K562 (cell line): ENCODE data around the gene ERCC3. TPM values are rescaled to one million over a fixed set of nuclear protein-coding genes. Genes with fewer than 3 reads are reported as not detected.

Experiments used
- ARID2 ChIP-seq: fragments of 450-650 bp; IDR thresholded peaks from 2 replicates; pipeline ENCODE4 v1.6.1; 2017; ENCODE audit warnings: antibody characterized with exemption, mild to moderate bottlenecking
- BRD9 ChIP-seq: fragments of 450-650 bp; IDR thresholded peaks from 2 replicates; pipeline ENCODE4 v1.6.1; 2018; ENCODE audit warnings: low read depth; ENCODE audit not compliant: partially characterized antibody
- DIDO1 ChIP-seq: fragments of 450-650 bp; IDR thresholded peaks from 2 replicates; pipeline ENCODE4 v1.6.1; 2016; ENCODE audit warnings: low read depth, missing biosample characterization, missing genetic modification characterization
- FOXA1 ChIP-seq: fragments of 450-650 bp; IDR thresholded peaks from 2 replicates; pipeline ENCODE4 v1.6.1; 2016; ENCODE audit warnings: mild to moderate bottlenecking, borderline replicate concordance
- FUS ChIP-seq: fragments of 200-400 bp; formaldehyde crosslinking; optimal IDR thresholded peaks from 2 replicates; pipeline ENCODE3; 2017; ENCODE audit warnings: low read depth, low read length
- GATAD2A ChIP-seq: fragments of 450-650 bp; IDR thresholded peaks from 2 replicates; pipeline ENCODE4 v1.6.1; 2017
- HDAC1 ChIP-seq, 2 experiments: fragments of 450-650 bp; IDR thresholded peaks; 2 replicates each; pipeline ENCODE4 v1.6.1; 2016 to 2017; ENCODE audit warnings: inconsistent platforms in 1 of 2, mild to moderate bottlenecking in 1 of 2, moderate library complexity in 1 of 2
- LCOR ChIP-seq: sonication (generic); formaldehyde crosslinking; IDR thresholded peaks from 2 replicates; pipeline ENCODE4 v1.8.0; 2022; ENCODE audit warnings: mild to moderate bottlenecking, missing genetic modification reagents
- MED1 ChIP-seq: sonication (generic); formaldehyde crosslinking; IDR thresholded peaks from 2 replicates; pipeline ENCODE4 v1.8.1; 2023; ENCODE audit warnings: missing genetic modification reagents, borderline replicate concordance
- TEAD2 ChIP-seq: fragments of 450-650 bp; IDR thresholded peaks from 2 replicates; pipeline ENCODE4 v1.6.1; 2016; ENCODE audit warnings: missing genetic modification characterization, control low read depth, missing compliant biosample characterization
- TSC22D4 ChIP-seq: fragments of 450-650 bp; IDR thresholded peaks from 2 replicates; pipeline ENCODE4 v1.6.1; 2016; ENCODE audit warnings: missing genetic modification characterization, missing biosample characterization, control low read depth
- ZKSCAN8 ChIP-seq: fragments of 200-800 bp; sonication (Bioruptor generic); IDR thresholded peaks from 2 replicates; pipeline ENCODE4 v1.6.1; 2016; ENCODE audit warnings: missing genetic modification characterization, missing compliant biosample characterization
- ZNF668 ChIP-seq: fragments of 250-450 bp; sonication (Bioruptor Pico); IDR thresholded peaks from 2 replicates; pipeline ENCODE4 v1.8.0; 2022; ENCODE audit warnings: mild to moderate bottlenecking, inconsistent platforms
- polyA plus RNA-seq, 8 experiments: library from polyadenylated mRNA; depleted of rRNA in 4 of 8; stranded (reverse) in 5 of 8; unstranded in 3 of 8; fragments of >200 nt; fragmentation: Nextera tagmentation in 2 of 8; fragmentation: Illumina TruSeq in 1 of 8; extraction: Ambion mirVana in 2 of 8; extraction: Trizol in 1 of 8; gene quantifications; 2 replicates each; pipeline versions ENCODE4 v1.2.1 to v1.2.3, GENCODE V29; 2011 to 2014; ENCODE audit warnings: inconsistent platforms in 1 of 8, missing spikeins in 1 of 8
- total RNA-seq, 7 experiments: library from RNA; depleted of rRNA in 6 of 7; stranded (reverse); fragments of >200 nt in 6 of 7; fragmentation: Illumina TruSeq in 2 of 7; extraction: Trizol in 2 of 7; gene quantifications; 2 replicates each; pipeline versions ENCODE4 v1.2.1 to v1.2.3, GENCODE V29; 2011 to 2021; ENCODE audit warnings: low replicate concordance in 1 of 7
- TF ChIP-seq, protein P1 (sequence below): fragments of 250-450 bp; sonication (Bioruptor Pico); IDR thresholded peaks from 2 replicates; pipeline ENCODE4 v1.4.0; 2020; ENCODE audit warnings: mild to moderate bottlenecking, moderate library complexity
- TF ChIP-seq, protein P2 (sequence below): fragments of 450-650 bp; IDR thresholded peaks from 2 replicates; pipeline ENCODE4 v1.6.1; 2017; ENCODE audit warnings: mild to moderate bottlenecking, moderate library complexity
- TF ChIP-seq, protein P3 (sequence below): fragments of 450-650 bp; IDR thresholded peaks from 2 replicates; pipeline ENCODE4 v1.6.1; 2016; ENCODE audit warnings: missing biosample characterization, missing genetic modification characterization
- TF ChIP-seq, protein P4 (sequence below): sonication (generic); formaldehyde crosslinking; IDR thresholded peaks from 2 replicates; pipeline ENCODE4 v1.8.0; 2022; ENCODE audit warnings: missing genetic modification reagents, mild to moderate bottlenecking, borderline replicate concordance
- TF ChIP-seq, protein P5 (sequence below): sonication (generic); formaldehyde crosslinking; IDR thresholded peaks from 2 replicates; pipeline ENCODE4 v1.8.0; 2022; ENCODE audit warnings: mild to moderate bottlenecking, missing genetic modification reagents

ERCC3 gene
- total and polyA plus RNA-seq, 9 of the 15 experiments (the other 6 are each of a cell fraction or from before 2014, with no cell fraction given) = 17.9 to 61.5 (median 43.1) TPM

- TF ChIP-seq, protein P1, sequence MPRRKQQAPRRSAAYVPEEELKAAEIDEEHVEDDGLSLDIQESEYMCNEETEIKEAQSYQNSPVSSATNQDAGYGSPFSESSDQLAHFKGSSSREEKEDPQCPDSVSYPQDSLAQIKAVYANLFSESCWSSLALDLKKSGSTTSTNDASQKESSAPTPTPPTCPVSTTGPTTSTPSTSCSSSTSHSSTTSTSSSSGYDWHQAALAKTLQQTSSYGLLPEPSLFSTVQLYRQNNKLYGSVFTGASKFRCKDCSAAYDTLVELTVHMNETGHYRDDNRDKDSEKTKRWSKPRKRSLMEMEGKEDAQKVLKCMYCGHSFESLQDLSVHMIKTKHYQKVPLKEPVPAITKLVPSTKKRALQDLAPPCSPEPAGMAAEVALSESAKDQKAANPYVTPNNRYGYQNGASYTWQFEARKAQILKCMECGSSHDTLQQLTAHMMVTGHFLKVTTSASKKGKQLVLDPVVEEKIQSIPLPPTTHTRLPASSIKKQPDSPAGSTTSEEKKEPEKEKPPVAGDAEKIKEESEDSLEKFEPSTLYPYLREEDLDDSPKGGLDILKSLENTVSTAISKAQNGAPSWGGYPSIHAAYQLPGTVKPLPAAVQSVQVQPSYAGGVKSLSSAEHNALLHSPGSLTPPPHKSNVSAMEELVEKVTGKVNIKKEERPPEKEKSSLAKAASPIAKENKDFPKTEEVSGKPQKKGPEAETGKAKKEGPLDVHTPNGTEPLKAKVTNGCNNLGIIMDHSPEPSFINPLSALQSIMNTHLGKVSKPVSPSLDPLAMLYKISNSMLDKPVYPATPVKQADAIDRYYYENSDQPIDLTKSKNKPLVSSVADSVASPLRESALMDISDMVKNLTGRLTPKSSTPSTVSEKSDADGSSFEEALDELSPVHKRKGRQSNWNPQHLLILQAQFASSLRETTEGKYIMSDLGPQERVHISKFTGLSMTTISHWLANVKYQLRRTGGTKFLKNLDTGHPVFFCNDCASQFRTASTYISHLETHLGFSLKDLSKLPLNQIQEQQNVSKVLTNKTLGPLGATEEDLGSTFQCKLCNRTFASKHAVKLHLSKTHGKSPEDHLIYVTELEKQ (CRISPR knock-in tag) = no peak
- TF ChIP-seq TEAD2 (tag) (no peak), FUS (no peak), FOXA1 (no peak), ARID2 (no peak), MED1 (CRISPR knock-in tag) (no peak), ZKSCAN8 (CRISPR knock-in tag) (no peak), LCOR (CRISPR knock-in tag) (no peak), DIDO1 (tag) (peak; percentile 66; the same call in 1 of the 2 replicates), BRD9 (no peak), TSC22D4 (tag) (no peak), ZNF668 (CRISPR knock-in tag) (no peak), GATAD2A (no peak), HDAC1 (IDR thresholded peaks at IDR 0.05) (peak in 1 of 2 experiments; percentile 77; a peak in 1 of 4 replicates)
- TF ChIP-seq, protein P2, sequence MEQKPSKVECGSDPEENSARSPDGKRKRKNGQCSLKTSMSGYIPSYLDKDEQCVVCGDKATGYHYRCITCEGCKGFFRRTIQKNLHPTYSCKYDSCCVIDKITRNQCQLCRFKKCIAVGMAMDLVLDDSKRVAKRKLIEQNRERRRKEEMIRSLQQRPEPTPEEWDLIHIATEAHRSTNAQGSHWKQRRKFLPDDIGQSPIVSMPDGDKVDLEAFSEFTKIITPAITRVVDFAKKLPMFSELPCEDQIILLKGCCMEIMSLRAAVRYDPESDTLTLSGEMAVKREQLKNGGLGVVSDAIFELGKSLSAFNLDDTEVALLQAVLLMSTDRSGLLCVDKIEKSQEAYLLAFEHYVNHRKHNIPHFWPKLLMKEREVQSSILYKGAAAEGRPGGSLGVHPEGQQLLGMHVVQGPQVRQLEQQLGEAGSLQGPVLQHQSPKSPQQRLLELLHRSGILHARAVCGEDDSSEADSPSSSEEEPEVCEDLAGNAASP = no peak
- TF ChIP-seq, protein P3, sequence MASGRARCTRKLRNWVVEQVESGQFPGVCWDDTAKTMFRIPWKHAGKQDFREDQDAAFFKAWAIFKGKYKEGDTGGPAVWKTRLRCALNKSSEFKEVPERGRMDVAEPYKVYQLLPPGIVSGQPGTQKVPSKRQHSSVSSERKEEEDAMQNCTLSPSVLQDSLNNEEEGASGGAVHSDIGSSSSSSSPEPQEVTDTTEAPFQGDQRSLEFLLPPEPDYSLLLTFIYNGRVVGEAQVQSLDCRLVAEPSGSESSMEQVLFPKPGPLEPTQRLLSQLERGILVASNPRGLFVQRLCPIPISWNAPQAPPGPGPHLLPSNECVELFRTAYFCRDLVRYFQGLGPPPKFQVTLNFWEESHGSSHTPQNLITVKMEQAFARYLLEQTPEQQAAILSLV (tag) = no peak
- TF ChIP-seq, protein P4, sequence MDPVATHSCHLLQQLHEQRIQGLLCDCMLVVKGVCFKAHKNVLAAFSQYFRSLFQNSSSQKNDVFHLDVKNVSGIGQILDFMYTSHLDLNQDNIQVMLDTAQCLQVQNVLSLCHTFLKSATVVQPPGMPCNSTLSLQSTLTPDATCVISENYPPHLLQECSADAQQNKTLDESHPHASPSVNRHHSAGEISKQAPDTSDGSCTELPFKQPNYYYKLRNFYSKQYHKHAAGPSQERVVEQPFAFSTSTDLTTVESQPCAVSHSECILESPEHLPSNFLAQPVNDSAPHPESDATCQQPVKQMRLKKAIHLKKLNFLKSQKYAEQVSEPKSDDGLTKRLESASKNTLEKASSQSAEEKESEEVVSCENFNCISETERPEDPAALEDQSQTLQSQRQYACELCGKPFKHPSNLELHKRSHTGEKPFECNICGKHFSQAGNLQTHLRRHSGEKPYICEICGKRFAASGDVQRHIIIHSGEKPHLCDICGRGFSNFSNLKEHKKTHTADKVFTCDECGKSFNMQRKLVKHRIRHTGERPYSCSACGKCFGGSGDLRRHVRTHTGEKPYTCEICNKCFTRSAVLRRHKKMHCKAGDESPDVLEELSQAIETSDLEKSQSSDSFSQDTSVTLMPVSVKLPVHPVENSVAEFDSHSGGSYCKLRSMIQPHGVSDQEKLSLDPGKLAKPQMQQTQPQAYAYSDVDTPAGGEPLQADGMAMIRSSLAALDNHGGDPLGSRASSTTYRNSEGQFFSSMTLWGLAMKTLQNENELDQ = no peak
- TF ChIP-seq, protein P5, sequence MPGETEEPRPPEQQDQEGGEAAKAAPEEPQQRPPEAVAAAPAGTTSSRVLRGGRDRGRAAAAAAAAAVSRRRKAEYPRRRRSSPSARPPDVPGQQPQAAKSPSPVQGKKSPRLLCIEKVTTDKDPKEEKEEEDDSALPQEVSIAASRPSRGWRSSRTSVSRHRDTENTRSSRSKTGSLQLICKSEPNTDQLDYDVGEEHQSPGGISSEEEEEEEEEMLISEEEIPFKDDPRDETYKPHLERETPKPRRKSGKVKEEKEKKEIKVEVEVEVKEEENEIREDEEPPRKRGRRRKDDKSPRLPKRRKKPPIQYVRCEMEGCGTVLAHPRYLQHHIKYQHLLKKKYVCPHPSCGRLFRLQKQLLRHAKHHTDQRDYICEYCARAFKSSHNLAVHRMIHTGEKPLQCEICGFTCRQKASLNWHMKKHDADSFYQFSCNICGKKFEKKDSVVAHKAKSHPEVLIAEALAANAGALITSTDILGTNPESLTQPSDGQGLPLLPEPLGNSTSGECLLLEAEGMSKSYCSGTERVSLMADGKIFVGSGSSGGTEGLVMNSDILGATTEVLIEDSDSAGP (CRISPR knock-in tag) = no peak
Observed at GRCh38 chr2:127293748-127294562, at the start of gene ERCC3 (continued).
